Ureter (tissue), 1 donor: ENCODE results near the gene HNRNPL. TPM values are rescaled to one million over a fixed set of nuclear protein-coding genes. Genes with fewer than 3 reads are reported as not detected.

Experiments
- DNase-seq: peaks from one replicate; pipeline ENCODE4 v3.0.0-alpha.2; 2020; ENCODE audit warnings: low spot score
- total RNA-seq: library from RNA; stranded (reverse); gene quantifications from one replicate; pipeline ENCODE4 v1.2.4, GENCODE V29; 2023
- donor health status: DM: yes; HTN: yes; CAD: no.

Gene HNRNPL
- total RNA-seq, 1 donor from 2014 or later, result 295 TPM

DNA sequence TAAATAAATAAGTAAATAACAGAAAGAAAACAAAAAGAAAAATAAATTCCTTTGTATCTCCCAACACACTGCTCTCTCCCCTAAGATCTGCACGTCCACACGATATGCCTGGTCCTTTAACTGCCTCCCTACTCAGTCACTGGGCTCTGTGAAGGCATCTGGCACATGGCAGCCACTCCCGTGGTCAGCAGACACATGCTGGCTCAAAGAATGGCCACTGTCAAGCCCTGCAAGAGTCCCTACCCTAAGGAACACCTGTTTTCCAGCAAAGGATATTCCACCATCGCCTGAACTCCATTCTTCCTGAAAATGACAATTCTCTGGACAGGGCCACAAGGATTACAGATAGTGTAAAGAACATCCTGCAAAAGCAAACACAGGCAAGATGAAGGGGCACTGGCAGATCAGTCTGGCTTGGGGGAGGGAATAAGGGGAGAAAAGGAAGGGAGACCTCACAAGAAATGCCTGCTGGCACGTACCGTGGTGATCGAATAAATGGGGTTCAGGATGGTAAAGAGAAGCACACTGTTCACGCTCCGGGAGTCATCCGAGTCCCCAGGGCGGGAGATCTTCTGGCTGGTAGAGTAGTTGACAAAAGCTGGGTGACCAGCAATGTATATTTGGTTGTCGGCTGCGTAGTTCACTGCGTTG is 4.3 kb downstream of the HNRNPL start:
- no peak for DNase-seq

DNA sequence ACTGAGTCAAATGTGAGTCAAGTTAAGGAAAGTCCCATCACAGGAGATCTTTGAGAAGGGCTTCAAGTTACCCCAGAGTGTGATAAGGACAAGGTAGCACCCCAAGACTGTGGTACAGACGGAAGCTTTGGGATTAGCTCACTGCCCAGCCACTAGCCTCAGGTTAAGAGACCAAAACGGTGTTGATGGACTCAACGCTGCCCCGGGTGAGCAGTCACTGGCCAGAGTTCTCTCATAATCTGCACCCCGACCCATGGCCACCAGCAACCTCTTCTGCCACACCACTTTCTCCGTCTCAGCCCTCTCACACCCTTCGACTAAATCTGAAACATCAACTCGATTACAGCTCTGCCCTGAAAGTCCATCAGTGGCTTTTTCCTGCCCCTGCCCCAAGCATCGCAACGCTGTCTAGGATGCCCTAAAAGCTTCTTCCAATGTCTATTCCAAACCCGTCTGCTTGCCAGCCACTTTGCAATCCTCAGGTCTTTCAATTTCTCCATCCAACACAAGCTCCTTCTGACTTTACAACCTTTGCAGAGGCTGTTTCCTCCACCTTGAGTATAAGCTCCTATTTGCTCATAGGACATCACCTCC is 5.6 kb downstream of the HNRNPL start:
- no peak for DNase-seq

DNA sequence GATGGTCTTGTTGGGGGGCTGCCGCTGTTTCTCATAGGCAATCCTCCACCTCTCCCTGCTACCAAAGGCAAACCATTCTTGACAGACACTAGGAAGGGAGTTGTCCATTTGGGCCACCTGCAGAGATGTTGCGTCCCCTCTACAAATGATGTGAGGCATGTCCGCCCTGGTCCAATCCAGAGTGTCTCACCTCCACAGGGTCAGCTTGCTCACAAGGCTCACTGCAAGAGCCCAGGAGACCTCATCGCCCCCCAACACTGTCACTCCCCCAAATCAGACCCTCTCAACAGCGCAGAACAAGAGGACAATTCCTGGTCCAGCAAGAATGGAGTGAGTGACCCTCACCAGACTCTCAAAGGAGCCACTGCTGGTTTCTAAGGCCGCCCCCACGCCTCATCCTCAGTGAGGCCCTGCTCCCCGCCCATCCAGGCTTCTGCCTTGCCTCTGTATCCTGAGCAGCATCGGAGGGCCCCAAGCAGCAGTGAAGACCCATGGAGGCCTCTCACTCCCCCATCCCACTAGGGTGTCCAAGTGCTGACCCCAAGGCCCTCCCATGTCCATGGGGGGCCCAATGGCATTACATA is 6.5 kb downstream of the HNRNPL start:
- no peak for DNase-seq

DNA sequence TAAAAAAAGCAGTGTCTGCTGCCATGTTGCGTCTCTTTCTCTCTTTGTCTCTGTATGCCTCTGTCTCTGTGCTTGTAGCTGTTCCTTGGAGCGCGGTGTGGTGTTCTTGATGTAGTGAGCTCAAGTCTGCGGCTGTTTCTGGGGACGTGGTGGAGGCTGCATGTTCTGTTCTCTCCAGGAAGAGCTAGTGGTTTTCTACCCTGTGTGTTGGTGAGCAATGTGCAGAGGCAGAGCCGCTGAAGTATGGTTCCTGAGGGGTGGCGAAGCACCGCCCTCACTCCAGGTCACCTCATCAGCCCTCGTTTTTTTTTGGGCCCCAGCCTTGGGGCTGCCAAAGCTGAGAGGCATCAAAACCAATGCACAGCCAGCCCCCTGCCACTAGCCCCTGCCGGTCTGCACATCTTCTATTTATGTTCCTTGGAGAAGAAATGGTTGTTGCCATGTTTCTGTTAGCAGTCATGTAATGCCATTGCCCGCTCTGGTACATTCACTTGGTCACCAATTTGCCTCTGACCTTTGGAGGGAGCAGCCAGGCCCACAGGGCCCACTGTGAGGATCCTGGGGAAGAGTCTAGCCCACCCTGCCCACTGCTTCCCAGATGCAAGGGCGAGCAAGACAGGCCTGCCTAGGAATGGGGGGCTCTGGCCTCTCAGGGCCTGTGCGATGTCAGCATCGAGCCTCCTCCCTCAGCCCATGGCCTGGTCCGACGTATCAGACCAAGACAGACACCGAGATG is 7.2 kb downstream of the HNRNPL start:
- no peak for DNase-seq

DNA sequence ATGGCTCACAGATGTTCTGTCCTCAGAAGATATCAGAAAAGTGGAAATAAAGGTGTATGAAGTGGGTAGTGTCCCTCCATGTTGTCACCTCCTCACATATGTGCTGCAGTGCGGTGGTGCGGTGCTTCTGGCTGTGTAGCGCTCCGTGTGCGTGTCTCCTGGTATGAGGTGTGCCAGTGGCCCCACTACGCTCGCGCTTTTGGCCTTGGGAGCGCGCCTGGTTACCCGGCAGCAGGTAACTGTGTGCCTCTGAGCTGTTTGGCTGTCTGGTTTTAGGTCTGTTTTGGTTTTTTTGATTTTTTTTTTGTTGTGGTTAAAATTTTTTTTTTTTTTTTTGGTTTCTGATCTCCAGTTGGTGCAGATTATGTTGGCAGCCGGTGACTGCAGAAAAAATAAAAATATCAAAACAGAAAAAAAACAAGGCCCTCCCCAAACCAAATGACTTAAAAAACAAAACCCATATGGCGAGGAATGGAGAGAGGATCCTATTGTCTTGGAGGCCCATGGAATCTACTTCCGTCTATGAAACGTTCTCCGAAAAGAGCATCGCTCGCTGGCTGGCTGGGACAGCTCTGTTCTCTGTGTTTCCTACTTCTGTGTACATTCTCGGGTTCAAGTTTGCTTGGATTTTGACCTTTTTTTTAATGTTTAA is 7.9 kb downstream of the HNRNPL start:
- no peak for DNase-seq

DNA sequence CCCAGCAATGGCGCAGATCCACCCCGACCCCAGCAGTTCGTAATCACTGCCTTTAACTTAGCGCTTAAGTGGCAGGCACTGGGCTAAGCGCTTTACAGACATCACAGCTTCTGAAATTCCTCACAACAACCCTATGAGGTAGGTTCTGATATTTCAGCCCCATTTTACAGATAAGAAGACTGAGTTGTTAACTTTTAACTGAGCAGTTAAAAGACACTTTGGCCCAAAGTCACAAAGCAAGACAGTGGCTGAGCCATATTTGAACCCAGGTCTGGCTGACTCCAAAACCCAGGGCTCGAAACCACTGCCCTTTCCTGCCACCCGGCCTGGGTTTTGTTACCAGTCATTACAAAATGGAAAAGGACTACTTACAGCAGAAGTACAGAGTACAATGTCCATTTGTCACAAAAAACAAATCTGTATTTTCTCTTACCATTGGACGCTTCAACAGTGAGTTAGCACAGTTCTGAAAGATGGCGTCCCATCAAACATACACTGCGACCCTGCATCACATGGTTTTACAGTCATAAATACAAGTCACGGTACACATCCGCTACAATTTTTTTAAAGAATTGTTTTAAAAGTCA is 8.5 kb downstream of the HNRNPL start:
- DNase-seq, result no peak

DNA sequence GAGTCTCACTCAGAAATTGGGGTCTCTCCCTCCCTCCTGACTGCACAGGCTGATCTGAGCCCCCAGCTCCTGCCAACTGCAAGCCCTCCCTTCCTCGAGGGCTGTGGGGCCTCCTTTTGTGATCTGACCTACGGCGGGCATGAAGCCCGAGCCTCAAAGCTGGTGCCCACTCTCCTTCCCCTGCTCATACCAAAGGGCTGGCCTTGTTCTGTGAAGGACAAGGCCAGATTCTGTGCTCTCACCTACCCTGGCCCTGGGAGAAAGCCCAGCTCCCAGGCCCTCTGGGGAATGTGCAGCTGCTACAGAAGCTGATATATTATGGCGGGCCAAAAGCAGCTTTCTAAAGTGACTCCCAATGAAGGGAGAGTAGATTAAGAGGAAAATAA is 9.2 kb downstream of the HNRNPL start:
- DNase-seq, result no peak

DNA sequence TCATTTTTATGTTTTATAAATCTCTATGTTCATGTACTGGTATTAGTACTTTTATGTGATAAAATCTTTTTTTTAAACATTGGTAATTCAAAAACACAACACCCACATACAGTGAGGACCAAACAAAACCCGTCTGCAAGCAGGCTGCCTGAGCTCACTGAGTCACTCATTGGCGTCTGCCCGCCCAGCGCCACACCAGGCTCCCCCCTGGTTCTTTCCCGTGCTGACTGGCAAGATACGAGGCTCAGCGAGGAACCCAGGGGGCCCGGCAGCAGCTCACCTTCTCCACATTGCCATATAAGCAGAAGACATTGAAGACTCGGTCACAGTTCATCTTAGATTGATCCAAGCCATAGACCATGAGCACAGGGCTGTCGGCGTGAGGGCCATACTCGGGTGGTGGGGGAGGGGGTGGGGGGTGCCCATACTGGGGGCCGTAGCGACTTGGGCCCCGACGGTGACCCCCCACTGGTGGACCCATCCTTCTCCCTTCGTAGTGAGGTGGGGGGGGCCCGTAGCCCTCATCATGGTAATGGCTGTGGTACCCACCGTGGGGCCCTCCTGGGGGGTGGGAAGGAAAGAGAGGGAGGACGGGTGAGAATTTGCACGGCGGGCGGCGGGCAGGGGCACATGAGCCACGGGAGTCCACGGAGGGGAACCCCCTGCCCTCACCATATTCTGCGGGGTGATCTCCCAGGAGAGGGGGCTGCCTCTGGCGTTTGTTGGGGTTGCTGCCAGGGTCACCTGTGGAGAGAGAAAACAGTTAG is 9.8 kb downstream of the HNRNPL start:
- no peak for DNase-seq

DNA sequence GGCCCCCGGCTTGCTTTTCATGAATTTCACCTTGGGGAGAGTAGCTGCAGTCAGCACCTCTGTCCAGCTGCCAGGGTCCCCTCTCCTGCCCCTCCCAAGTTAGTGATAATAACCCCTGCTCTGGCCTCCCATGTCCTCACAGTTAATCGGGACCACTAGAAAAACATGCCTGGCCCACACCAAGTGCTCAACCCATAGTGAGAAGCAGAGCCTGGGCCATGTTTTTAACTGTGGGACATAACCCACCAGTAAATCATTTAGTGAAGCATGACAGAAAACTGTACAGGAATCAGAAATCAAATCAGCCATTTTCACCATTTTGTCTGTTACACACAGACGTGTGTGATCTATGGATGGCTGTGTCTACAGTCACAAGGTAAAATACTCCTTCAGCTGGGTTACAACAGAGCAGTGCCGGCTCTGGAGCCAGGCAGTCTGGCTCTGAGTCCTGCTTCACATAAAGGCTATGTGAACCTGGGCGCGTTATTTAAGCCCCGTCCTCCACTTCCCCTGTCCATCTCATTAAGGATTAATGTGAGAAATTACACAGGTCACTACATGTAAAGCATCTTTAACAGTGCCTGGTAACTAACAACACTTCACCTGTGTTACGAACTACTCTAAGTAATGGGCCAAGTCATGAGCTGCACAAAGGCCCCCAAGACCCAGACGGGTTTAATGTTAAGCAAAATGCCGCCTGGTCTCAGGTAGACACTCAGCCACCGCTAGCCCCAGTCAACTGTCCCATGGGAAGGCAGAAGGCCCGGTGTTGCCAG is 10.6 kb downstream of the HNRNPL start:
- DNase-seq, result no peak

DNA sequence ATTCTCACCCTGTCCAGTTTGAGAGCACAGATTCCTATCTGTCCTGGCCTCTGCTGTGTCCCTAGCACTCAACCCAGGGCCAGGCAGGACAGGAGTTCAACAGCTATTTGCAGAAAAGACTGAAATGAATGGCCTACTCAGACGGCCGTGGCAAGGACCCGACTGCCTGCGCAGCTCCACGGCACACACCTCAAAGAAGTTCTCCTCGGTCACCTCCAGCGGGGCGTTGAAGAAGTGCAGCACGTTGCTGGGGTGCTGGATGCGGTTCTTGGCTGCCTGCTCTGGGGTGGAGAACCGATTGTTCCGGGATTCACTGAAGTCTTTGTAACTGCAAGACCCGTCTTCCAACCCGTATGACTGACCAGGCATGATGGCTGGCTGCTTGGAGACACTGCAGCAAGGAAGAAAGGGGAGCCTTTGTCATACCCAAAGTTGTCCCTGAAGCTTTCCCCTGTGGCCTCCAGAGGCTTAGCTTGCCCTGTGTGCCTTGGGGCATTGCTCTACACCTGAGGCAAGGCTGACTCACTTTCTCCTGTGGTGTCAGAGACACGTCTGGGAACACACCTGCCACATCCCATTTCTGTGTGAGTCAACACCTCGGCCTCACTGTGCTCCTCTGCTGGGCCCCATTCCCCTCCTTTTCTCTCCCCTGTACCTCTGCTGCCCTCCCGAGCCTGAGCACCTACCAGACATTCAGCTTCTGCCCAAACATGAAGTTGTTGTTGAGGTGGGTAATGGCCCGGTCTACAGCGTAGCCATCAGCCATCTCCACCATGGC is 11.4 kb downstream of the HNRNPL start:
- DNase-seq, result peak; percentile 63

DNA sequence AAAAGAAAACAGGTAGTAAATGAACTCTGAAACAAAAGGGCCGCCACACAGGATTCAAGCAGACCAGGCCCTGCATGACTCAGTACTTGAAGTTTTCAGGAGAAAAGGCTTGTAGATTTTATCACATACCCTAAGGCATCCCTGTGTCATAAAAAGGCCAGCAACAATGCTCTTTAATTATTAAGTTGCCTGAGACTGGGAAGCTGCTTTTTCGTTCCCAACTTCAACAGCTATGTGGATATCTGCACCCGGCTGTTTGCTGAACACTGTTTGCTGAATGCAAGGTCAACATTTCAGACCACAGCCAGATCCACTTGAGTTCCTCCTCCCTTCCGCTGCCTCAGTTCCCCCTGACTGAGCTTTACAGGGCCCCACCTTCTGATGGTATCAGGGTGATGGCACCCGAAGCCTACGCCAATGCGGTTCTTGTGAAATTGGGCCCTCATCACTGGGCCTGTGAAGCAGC is 12.1 kb downstream of the HNRNPL start:
- DNase-seq, result no peak

DNA sequence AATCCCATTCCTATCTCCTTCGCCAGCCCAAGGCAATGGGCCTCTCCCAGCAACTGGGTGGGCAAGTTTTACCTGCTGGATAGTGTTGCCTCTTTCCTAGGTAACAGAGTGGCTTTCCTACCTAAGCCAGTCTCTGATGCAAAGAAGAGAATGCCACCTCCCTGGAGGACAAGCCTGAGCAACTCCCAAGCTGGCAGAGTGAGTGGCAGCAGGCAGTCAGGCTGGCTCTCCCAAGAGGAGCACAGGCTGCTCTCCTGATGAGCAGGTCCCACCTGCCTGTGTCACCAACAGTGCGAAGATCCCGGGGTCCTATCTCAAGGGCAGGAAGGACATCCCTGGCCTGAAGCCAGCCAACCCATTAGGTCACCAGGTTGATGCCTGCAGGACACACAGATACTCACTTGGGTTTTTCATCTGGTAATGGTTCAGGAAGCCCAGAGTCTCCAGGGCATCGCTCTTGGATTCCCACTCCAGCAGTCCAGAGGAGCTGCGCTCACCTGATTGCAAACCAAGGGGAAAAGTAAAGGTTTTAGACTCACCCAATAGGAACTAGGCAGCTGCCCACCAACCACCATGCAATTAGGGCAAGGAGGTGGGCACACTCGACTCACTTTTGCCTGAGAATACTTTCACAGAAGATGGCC is 12.7 kb downstream of the HNRNPL start:
- DNase-seq, result no peak

DNA sequence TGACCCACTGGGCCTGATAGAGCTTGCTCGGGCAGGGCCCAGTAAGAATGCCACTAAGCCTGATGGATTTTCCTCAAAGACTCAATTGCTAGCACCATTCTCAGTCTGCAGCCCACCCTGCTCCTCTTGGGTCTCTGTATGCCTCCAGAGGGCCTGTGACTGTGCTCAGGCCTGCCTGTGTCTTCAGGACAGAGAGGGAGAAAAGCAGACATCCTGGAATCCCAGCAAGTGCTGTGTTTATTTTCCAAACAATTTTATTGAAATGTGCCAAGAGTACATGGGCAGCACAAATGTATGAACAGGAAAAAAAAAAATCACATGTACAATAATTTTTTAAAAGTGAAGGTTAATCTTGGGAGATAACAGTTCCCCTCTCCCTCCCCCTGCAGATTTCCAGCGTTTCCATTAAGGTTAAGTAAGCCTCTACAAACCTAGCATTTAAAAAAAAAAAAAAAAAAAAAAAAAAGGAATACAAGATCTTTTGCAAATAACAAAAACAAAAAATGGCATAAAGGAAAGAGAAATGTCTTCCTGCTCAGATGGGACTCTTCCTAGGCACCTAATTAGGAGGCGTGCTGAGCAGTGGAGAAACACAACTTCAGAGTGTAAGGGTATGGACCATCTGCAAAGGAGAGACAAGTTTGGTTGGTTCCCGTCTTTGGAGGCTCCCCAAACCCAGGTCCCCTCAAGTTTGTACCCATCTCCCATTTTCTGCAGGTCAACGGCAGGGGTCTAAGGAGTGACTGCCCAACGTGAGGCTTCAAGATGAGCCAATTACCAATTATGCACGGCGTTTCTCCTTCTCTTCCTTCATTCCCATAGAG is 13.4 kb downstream of the HNRNPL start:
- DNase-seq, result no peak

DNA sequence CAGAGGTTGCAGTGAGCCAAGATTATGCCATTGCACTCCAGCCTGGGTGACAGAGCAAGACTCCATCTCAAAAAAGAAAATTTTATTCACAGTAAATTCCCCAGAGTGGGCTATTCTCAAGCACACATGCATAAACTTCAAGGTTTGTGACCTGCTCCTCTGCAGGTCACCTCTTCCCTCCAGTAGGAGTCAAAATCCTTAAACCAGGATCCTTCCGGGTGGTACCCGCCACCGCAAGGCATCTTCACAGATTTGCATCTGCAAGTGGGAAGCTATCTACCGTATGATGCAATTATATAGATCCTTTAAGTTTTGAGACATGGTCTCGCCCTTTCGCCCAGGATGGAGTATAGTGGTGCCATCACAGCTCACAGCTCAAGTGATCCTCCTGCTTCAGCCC is 15.2 kb downstream of the HNRNPL start:
- no peak for DNase-seq

DNA sequence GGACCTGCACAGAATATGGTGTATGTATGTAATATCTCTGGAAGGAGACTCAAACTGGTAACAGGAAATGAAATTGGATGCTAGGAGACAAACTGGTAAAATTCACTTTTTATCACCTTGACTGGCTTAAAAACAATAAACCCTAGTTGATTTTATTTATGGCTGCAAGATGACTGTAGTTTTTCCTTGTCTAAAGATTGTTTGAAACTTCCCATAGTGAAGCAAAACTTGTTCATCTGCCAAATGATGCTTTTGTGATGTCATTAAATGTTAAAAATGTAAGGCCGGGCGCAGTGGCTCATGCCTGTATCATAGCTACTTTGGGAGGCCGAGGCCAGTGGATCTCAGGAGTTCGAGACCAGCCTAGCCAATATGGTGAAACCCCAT is 15.7 kb downstream of the HNRNPL start:
- DNase-seq, result no peak

DNA sequence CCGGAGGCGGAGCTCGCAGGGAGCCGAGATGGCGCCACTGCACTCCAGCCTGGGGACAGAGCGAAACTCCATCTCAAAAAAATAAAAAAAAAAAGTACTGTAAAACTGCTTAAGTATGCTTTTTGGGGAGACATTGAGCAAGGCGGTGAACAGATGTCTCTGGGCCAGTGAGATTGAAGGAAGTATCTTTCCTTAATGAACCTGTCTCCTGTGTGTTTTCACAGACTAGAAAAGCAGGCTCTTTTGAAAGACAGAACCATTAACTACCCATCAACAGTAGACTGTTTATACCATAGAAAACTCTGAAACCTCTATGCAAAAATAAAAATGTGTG is 16.7 kb downstream of the HNRNPL start:
- no peak for DNase-seq

DNA sequence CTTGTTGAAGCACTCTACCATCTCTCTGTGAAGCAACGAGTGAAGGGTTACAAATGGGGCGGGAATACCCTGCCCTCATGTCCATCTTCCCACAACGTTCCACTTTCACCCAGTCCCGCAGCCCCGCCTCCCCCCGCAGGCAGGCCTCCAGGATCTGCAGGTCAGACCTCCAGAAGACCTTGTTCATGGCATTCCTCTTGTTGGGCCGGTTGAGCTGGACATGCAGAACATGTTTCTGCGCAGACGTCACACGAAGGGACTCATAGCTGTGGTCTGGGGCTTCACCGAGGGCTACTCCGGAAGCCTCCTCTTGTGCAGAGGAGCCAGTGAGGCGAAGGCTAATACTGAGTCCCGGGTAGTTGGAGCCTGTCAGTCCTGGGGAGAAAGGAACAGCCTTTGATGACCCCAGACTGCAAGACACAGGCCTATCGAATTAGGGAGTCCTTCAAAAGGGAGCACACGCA is 18.6 kb downstream of the HNRNPL start:
- DNase-seq, result peak; percentile 77
